ENCODE data around the gene TMLHE. TPM values are rescaled to one million over a fixed set of nuclear protein-coding genes. Genes with fewer than 3 reads are reported as not detected.
"Not testable (repeated sequence)": the region's sequence is repeated elsewhere in the genome, so short reads cannot be mapped to it uniquely, and the experiment has no call there.

The TMLHE gene
- polyA plus RNA-seq, 1 donor, result 21.9 TPM

DNA sequence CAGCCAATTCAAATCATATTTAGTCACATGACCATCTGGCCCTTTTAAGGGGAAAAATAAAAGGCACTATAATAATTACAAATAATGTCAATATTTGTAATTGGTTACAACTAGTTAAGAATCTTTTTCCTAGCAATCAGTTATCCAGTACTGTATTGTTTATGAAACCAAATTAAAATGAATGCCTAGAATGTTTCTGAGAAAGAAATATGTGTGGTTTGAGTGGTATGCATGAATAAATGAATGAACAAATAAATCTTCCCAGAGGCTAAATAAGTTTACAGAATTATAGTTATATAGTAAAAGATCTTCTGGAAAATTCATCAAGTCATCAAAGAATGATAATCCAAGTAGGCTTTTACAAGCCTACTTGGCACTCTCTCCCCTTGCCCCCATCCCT lies 98.5 kb downstream of the TMLHE start:
- H3K36me3 ChIP-seq (ENCODE audit: control insufficient read depth, insufficient read depth, low read length), result peaks cover 5% of the 10 kb centered on the region
- no peaks in the 10 kb centered on the region for H3K9me3 ChIP-seq (ENCODE audit: control insufficient read depth, low read depth, low read length)
- H3K4me3 ChIP-seq (ENCODE audit: low read length), result no peak overlapping the region
- H3K4me1 ChIP-seq (ENCODE audit: control insufficient read depth, insufficient read depth, low read length), result no peaks in the 10 kb centered on the region
- H3K27ac ChIP-seq (ENCODE audit: low read length), result no peak overlapping the region
- no peaks in the 10 kb centered on the region for H3K27me3 ChIP-seq (ENCODE audit: control insufficient read depth, insufficient read depth, low read length)
- no peak for DNase-seq

DNA sequence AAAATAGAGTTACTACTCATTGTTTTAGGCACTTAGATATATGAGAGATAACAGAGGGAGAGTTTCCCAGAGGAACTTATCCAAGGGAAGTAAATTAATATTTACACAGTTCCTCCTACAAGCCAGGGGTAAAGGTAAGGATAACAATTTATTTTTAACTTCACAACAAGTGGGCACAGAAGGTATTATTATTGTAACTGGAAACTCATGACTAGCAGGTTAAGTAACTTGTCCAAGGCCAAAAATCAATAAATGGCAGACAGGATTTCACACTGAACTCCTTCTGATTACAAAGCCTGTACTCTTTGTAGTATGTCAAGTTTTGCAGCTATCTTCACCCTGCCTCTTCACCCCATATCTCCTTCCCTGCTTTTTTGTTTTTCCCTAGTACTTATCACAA lies 107.5 kb downstream of the TMLHE start:
- H3K9me3 ChIP-seq (ENCODE audit: control insufficient read depth, low read depth, low read length), result no peaks in the 10 kb centered on the region
- H3K36me3 ChIP-seq (ENCODE audit: control insufficient read depth, insufficient read depth, low read length), result peaks cover 5% of the 10 kb centered on the region
- no peak overlapping the region for H3K4me3 ChIP-seq (ENCODE audit: low read length)
- no peaks in the 10 kb centered on the region for H3K4me1 ChIP-seq (ENCODE audit: control insufficient read depth, insufficient read depth, low read length)
- H3K27ac ChIP-seq (ENCODE audit: low read length), result no peak overlapping the region
- no peak for DNase-seq
- no peaks in the 10 kb centered on the region for H3K27me3 ChIP-seq (ENCODE audit: control insufficient read depth, insufficient read depth, low read length)

DNA sequence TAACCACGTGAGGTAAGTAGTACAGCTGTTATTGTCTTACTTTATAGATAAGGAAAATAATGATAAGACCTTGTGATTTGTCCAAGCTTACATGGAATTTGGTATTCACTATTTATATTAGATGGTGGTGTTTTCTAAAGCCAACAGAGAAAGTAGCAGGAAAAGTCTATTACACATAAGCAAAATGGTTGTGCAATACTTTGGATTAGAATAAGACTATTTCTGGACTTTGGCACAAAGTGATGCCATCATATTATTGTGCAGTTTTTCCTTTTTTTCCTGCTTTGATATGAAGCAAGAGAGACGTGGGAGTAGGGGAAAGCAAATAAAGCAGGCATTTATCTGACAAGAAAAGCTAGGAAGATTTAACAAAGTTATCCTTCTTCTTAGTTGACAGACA lies 117.6 kb downstream of the TMLHE start:
- DNase-seq; H3K4me1 ChIP-seq (ENCODE audit: control insufficient read depth, insufficient read depth, low read length); H3K27ac ChIP-seq (ENCODE audit: low read length); H3K36me3 ChIP-seq (ENCODE audit: control insufficient read depth, insufficient read depth, low read length); H3K4me3 ChIP-seq (ENCODE audit: low read length); H3K27me3 ChIP-seq (ENCODE audit: control insufficient read depth, insufficient read depth, low read length); H3K9me3 ChIP-seq (ENCODE audit: control insufficient read depth, low read depth, low read length): not testable (repeated sequence)
- no CpG with 5 or more reads among the region's 2 CpGs for WGBS (ENCODE audit: insufficient coverage, low lambda C conversion rate)

DNA sequence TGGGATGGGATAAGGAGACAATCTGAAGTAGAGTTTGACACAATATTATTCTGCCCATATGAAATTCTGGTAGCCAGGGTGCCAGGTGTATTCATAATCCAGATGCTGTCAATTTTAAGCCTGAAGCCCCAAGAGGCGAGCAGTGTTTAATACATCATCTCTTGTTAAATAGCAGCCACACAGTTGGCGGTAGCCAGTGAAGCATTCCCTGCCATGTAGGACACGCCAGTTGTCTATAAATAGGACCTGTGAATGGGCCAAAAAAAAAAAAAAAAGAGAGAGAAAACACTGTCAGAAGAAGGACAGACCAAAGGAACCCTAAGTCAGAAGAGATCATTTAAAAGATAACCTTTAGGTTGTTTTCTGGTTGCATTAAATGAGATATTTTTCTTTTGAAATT lies 121.3 kb downstream of the TMLHE start:
- not testable (repeated sequence) for H3K27me3 ChIP-seq (ENCODE audit: control insufficient read depth, insufficient read depth, low read length); H3K36me3 ChIP-seq (ENCODE audit: control insufficient read depth, insufficient read depth, low read length); H3K27ac ChIP-seq (ENCODE audit: low read length); DNase-seq; H3K4me1 ChIP-seq (ENCODE audit: control insufficient read depth, insufficient read depth, low read length); H3K9me3 ChIP-seq (ENCODE audit: control insufficient read depth, low read depth, low read length); H3K4me3 ChIP-seq (ENCODE audit: low read length)
- WGBS (ENCODE audit: insufficient coverage, low lambda C conversion rate), result no CpG with 5 or more reads among the region's 3 CpGs

DNA sequence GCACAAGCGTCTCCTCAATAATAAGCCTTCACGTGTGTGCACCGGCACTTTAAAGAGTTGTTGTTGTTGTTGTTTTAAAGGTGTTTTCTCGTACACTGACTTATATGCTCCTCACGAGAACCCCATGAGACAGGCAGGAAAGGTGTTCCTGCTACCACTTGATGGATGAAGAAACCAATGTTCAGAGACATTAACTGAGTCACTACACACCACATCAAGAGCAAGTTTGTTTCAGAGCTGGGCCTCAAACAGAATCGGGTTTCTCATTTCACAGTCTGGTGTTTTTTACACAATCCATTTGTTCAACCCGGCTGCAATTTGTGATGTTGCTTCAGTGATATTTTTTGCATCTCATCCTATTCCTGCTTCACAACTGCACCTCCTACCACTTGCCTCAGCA lies 135.6 kb downstream of the TMLHE start:
- WGBS (ENCODE audit: insufficient coverage, low lambda C conversion rate), result no CpG with 5 or more reads among the region's 7 CpGs
- DNase-seq; H3K9me3 ChIP-seq (ENCODE audit: control insufficient read depth, low read depth, low read length); H3K27me3 ChIP-seq (ENCODE audit: control insufficient read depth, insufficient read depth, low read length); H3K27ac ChIP-seq (ENCODE audit: low read length); H3K36me3 ChIP-seq (ENCODE audit: control insufficient read depth, insufficient read depth, low read length); H3K4me1 ChIP-seq (ENCODE audit: control insufficient read depth, insufficient read depth, low read length); H3K4me3 ChIP-seq (ENCODE audit: low read length): not testable (repeated sequence)

DNA sequence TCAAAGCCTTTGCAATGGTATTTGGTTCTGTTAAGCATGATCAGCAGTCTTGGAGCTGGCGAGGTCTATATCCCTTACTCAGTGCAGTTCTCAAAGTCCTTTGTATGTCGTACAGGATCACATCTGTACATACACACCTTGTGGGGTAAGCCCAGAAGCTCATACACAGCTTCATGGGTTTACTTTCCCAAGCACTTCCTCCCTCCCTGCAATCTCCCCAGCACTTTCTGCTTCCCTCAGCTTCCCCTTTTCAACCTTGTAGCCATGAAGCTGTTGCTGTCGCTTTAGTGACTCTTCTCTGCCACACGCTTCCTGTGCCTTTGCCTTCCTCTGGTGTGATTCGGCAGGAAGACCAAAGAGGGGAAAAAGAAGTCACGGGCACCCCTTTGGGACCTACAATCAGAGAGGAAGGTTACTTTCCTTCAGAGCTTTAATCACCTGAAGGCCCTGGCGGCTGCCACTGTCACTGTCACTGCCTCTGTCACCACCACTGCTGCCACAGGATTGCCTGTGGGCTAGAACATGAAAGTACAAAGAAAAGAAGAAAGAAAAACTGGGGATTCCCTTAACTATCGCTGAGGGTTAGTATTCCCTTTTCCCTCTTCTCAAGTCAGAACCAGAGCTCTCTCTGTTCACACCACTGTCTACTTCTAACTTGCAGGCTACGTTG lies 146.3 kb downstream of the TMLHE start:
- H3K27me3 ChIP-seq (ENCODE audit: control insufficient read depth, insufficient read depth, low read length); H3K27ac ChIP-seq (ENCODE audit: low read length); DNase-seq; H3K4me1 ChIP-seq (ENCODE audit: control insufficient read depth, insufficient read depth, low read length); H3K4me3 ChIP-seq (ENCODE audit: low read length); H3K36me3 ChIP-seq (ENCODE audit: control insufficient read depth, insufficient read depth, low read length); H3K9me3 ChIP-seq (ENCODE audit: control insufficient read depth, low read depth, low read length): not testable (repeated sequence)
- no CpG with 5 or more reads among the region's 9 CpGs for WGBS (ENCODE audit: insufficient coverage, low lambda C conversion rate)

DNA sequence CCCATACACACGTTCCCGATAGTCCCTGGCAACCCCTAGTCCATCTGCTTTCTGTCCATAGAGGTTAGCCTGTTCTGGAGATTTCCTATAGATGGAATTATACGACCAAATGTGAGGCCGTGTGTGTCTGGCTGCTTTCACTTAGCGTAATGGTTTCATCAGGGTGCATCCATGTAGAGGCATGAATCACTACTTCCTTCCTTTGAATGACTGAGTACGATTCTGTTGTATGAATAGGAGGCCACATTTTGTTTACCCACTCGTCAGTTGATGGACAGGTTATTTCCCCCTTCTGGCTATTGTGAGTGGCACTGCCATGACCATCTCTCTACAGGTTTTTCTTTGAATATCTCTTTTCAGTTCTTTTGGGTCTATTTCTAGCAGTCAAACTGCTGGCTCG lies 152.3 kb downstream of the TMLHE start:
- not testable (repeated sequence) for H3K4me3 ChIP-seq (ENCODE audit: low read length); H3K4me1 ChIP-seq (ENCODE audit: control insufficient read depth, insufficient read depth, low read length); H3K9me3 ChIP-seq (ENCODE audit: control insufficient read depth, low read depth, low read length); DNase-seq; H3K36me3 ChIP-seq (ENCODE audit: control insufficient read depth, insufficient read depth, low read length); H3K27me3 ChIP-seq (ENCODE audit: control insufficient read depth, insufficient read depth, low read length); H3K27ac ChIP-seq (ENCODE audit: low read length)
- WGBS (ENCODE audit: insufficient coverage, low lambda C conversion rate), result no CpG with 5 or more reads among the region's 8 CpGs

DNA sequence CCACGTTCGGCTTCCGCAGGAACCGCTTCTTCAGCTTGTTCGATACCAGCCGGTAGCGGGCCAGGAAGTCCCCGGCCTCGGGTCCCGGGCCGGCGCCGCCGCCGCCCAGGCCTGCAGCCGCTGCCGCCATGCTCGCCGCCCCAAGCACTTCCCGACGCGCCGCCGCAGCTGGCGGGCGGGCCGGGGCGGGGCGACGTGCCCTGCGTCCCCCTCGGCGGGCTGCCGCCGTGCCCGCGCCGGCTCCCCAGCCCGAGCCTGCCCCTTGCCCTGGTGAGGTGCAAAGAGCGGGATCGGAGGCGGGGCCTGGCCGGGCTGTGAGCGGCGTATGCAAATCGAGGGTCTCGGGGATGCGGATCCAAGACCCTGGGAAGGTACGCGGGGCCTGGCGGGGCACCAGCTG lies 154.3 kb downstream of the TMLHE start, which contains the start of gene F8A3:
TSS of gene F8A3 (minus strand) at position 150 of the 400 bp plus-strand sequence. CDS start at position 130, 20 bp downstream.
- not testable (repeated sequence) for H3K36me3 ChIP-seq (ENCODE audit: control insufficient read depth, insufficient read depth, low read length); H3K4me1 ChIP-seq (ENCODE audit: control insufficient read depth, insufficient read depth, low read length); H3K4me3 ChIP-seq (ENCODE audit: low read length); H3K27me3 ChIP-seq (ENCODE audit: control insufficient read depth, insufficient read depth, low read length); H3K9me3 ChIP-seq (ENCODE audit: control insufficient read depth, low read depth, low read length); H3K27ac ChIP-seq (ENCODE audit: low read length); DNase-seq
- no CpG with 5 or more reads among the region's 51 CpGs for WGBS (ENCODE audit: insufficient coverage, low lambda C conversion rate)

DNA sequence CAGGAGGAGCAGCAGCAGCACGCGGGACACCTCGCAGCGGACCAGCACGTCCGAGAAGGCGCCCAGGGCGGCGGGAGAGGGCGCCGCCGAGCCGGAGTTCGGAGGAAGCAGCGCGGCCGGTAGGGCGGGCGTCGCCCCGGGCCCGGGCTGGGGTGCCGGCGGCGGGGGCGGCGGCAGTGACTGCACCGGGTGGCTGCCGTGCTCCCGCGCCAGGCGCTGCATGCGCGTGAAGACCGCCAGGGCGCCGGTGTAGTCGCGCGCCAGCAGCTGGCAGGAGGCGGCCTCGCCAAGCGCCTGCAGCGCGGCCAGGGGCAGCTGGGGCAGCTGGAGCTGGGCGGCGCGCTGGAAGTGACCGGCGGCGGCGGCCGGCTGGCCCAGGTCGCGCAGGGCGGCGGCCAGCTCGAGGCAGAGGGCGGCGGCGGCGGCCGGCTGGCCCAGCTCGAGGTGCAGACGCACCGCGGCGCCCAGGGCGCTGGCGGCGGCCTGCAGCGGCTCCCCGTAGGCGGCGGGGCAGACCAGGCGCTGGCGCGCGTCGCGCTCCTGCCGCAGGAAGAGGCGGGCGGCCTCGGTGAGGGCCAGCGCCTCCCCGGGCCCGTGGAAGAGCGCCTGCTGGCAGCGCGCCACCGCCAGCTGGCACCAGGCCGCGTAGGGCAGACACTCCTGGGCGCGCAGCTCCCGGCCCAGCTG lies 154.8 kb downstream of the TMLHE start:
- H3K4me1 ChIP-seq (ENCODE audit: control insufficient read depth, insufficient read depth, low read length); H3K4me3 ChIP-seq (ENCODE audit: low read length); H3K27me3 ChIP-seq (ENCODE audit: control insufficient read depth, insufficient read depth, low read length); H3K36me3 ChIP-seq (ENCODE audit: control insufficient read depth, insufficient read depth, low read length); DNase-seq; H3K27ac ChIP-seq (ENCODE audit: low read length); H3K9me3 ChIP-seq (ENCODE audit: control insufficient read depth, low read depth, low read length): not testable (repeated sequence)
- WGBS (ENCODE audit: insufficient coverage, low lambda C conversion rate), result no CpG with 5 or more reads among the region's 97 CpGs

DNA sequence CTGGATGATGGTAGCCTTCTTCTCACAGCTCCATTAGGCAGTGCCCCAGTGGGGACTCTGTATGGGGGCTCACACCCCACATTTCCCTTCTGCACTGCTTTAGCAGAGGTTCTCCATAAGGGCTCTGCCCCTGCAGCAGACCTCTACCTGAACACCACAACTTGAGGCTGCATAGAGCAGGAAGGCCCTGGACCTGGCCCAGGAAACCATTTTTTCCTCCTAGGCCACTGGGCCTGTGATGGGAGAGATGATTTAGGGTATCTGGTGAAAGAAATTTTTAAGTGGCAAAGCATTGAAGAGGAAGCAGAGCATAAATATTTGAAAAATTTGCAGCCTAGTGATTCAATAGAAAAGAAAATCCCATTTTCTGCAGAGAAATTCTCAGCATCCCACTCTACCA lies 171.7 kb downstream of the TMLHE start:
- Histone ChIP-seq H3K27ac (ENCODE audit: low read length) (no peak overlapping the region), H3K9me3 (ENCODE audit: control insufficient read depth, low read depth, low read length) (no peaks in the 10 kb centered on the region), H3K27me3 (ENCODE audit: control insufficient read depth, insufficient read depth, low read length) (no peaks in the 10 kb centered on the region), H3K4me1 (ENCODE audit: control insufficient read depth, insufficient read depth, low read length) (no peaks in the 10 kb centered on the region), H3K36me3 (ENCODE audit: control insufficient read depth, insufficient read depth, low read length) (no peaks in the 10 kb centered on the region), H3K4me3 (ENCODE audit: low read length) (no peak overlapping the region)
- DNase-seq, result no peak
